CD4-positive, alpha-beta memory T cell (primary cell): Measurements from ENCODE around the gene OPCML. TPM values are rescaled to one million over a fixed set of nuclear protein-coding genes. Genes with fewer than 3 reads are reported as not detected.

Source experiments
- CTCF ChIA-PET: fragments of 350-600 bp; sonication (Branson Sonifier 250); formaldehyde crosslinking; loops from one replicate; lab custom pipeline; 2021; ENCODE audit warnings: inconsistent platforms; ENCODE audit not compliant: partially characterized antibody; lab: Charles Lee
- POLR2A ChIA-PET: fragments of 350-600 bp; sonication (Branson Sonifier 250); formaldehyde crosslinking; loops from one replicate; lab custom pipeline; 2021; ENCODE audit not compliant: partially characterized antibody; lab: Charles Lee
- DNase-seq, 5 donors: peaks; one replicate each; pipeline versions ENCODE4 v3.0.0 to v3.0.0-alpha.2; 2020 to 2022; ENCODE audit warnings: mixed read lengths in 1 of 5
- H3K27ac ChIP-seq: one replicate; pipeline ENCODE4 v1.7.0; 2013; ENCODE audit warnings: low read depth, low read length
- H3K27me3 ChIP-seq: 2 replicates; pipeline ENCODE4 v1.7.0; 2013; ENCODE audit warnings: mild to moderate bottlenecking, low read length, moderate library complexity; ENCODE audit not compliant: insufficient read depth
- H3K36me3 ChIP-seq: 2 replicates; pipeline ENCODE4 v1.7.0; 2013; ENCODE audit warnings: mild to moderate bottlenecking, low read length, moderate library complexity; ENCODE audit not compliant: insufficient read depth
- H3K4me1 ChIP-seq: 2 replicates; pipeline ENCODE4 v1.7.0; 2013; ENCODE audit warnings: mild to moderate bottlenecking, low read length, moderate library complexity; ENCODE audit not compliant: insufficient read depth
- H3K4me3 ChIP-seq, 2 donors: one replicate each; pipeline ENCODE4 v1.7.0; 2013; ENCODE audit warnings: low read length in 2 of 2, mild to moderate bottlenecking in 1 of 2
- H3K9me3 ChIP-seq, 2 donors: one replicate each; pipeline ENCODE4 v1.7.0; 2013; ENCODE audit warnings: low read length in 2 of 2, control low read depth in 1 of 2; ENCODE audit not compliant: control insufficient read depth in 1 of 2
- H3K27ac Mint-ChIP-seq, 7 donors: one replicate each; pipeline ENCODE4 v1.8.0; 2020 to 2021; ENCODE audit warnings: mixed read lengths in 7 of 7, mild to moderate bottlenecking in 6 of 7, inconsistent platforms in 3 of 7, moderate library complexity in 3 of 7
- H3K27me3 Mint-ChIP-seq, 2 donors: one replicate each; pipeline ENCODE4 v1.8.0; 2020 to 2021; ENCODE audit warnings: mixed read lengths in 2 of 2
- H3K36me3 Mint-ChIP-seq, 2 donors: one replicate each; pipeline ENCODE4 v1.8.0; 2020 to 2021; ENCODE audit warnings: mixed read lengths in 2 of 2, inconsistent platforms in 1 of 2, mild to moderate bottlenecking in 1 of 2
- H3K4me1 Mint-ChIP-seq, 4 donors: one replicate each; pipeline ENCODE4 v1.8.0; 2020 to 2021; ENCODE audit warnings: mixed read lengths in 4 of 4, mild to moderate bottlenecking in 1 of 4
- H3K4me3 Mint-ChIP-seq, 8 donors: one replicate each; pipeline ENCODE4 v1.8.0; 2020 to 2021; ENCODE audit warnings: mixed read lengths in 8 of 8, mild to moderate bottlenecking in 7 of 8, moderate library complexity in 6 of 8, inconsistent platforms in 3 of 8
- H3K9me3 Mint-ChIP-seq, 8 donors: one replicate each; pipeline ENCODE4 v1.8.0; 2020 to 2021; ENCODE audit warnings: mixed read lengths in 8 of 8, mild to moderate bottlenecking in 5 of 8, inconsistent platforms in 3 of 8, moderate library complexity in 1 of 8
- intact Hi-C: fragments of 100-400 bp; cut with micrococcal nuclease; formaldehyde crosslinking; loops from one replicate; pipeline ENCODE4 v1.15.1; 2023
- polyA plus RNA-seq, 2 donors: library from polyadenylated mRNA; unstranded; fragments of 300-500 nt; fragmentation: Illumina TruSeq; gene quantifications; one replicate each; pipeline ENCODE4 v1.2.3, GENCODE V29; 2021
- total RNA-seq, 2 experiments: library from RNA; stranded (reverse); gene quantifications; one replicate each; pipeline ENCODE4 v1.2.3, GENCODE V29; 2021

OPCML gene
- total and polyA plus RNA-seq, 4 experiments from 2014 or later, result not detected

- Histone ChIP-seq H3K4me1 (peaks cover 4% of the 10 kb centered on the region), H3K36me3 (no peaks in the 10 kb centered on the region), H3K4me3 (no peak overlapping the region), H3K27ac (no peak overlapping the region), H3K9me3 (no peaks in the 10 kb centered on the region), H3K27me3 (no peaks in the 10 kb centered on the region)
- intact Hi-C loops, result no loop called here
- H3K27me3 Mint-ChIP-seq, result peaks cover 20 to 31% of the 10 kb centered on the region in 2 donors
- H3K36me3 Mint-ChIP-seq, result no peaks in the 10 kb centered on the region
- no peak for DNase-seq
- no peak overlapping the region for H3K27ac Mint-ChIP-seq
- ChIA-PET POLR2A (no interaction called here), CTCF (no interaction called here)
- H3K4me3 Mint-ChIP-seq, result no peak overlapping the region
- peaks cover 0 to 6% (median under 1%) of the 10 kb centered on the region in 8 donors for H3K9me3 Mint-ChIP-seq
- H3K4me1 Mint-ChIP-seq, result peaks cover 0 to 9% (median under 1%) of the 10 kb centered on the region in 4 donors
These were observed 449.9 kb downstream of the OPCML start for GRCh38 chr11:133082453-133082781.

- ChIA-PET CTCF (no interaction called here), POLR2A (no interaction called here)
- H3K9me3 ChIP-seq, result no peaks in the 10 kb centered on the region
- H3K4me3 Mint-ChIP-seq, result no peak overlapping the region
- no peaks in the 10 kb centered on the region for H3K36me3 ChIP-seq
- peaks cover 4% of the 10 kb centered on the region for H3K4me1 ChIP-seq
- no peaks in the 10 kb centered on the region for H3K27me3 ChIP-seq
- DNase-seq, result no peak
- H3K4me1 Mint-ChIP-seq, result peaks cover 0 to 9% (median under 1%) of the 10 kb centered on the region in 4 donors
- peaks cover 19 to 29% of the 10 kb centered on the region in 2 donors for H3K27me3 Mint-ChIP-seq
- H3K9me3 Mint-ChIP-seq, result peaks cover 0 to 6% (median under 1%) of the 10 kb centered on the region in 8 donors
- H3K27ac ChIP-seq, result no peak overlapping the region
- intact Hi-C loops, result no loop called here
- peak overlapping the region in 1 of 7 donors; percentile 13 for H3K27ac Mint-ChIP-seq
- H3K36me3 Mint-ChIP-seq, result no peaks in the 10 kb centered on the region
- no peak overlapping the region for H3K4me3 ChIP-seq
These were observed 450.4 kb downstream of the OPCML start for GRCh38 chr11:133081730-133082452.

GRCh38 chr11:133081020-133081419 is 451.3 kb downstream of the OPCML start:
- no peaks in the 10 kb centered on the region for H3K9me3 ChIP-seq
- H3K9me3 Mint-ChIP-seq, result peaks cover 0 to 6% (median under 1%) of the 10 kb centered on the region in 8 donors
- no peaks in the 10 kb centered on the region for H3K27me3 ChIP-seq
- ChIA-PET POLR2A (no interaction called here), CTCF (interaction anchor here (0.7 kb wide), 1 partner anchor 343 kb away, joined by 3 read pairs; no protein-coding TSS in a partner anchor)
- H3K4me1 Mint-ChIP-seq, result peaks cover 0 to 9% (median under 1%) of the 10 kb centered on the region in 4 donors
- H3K27me3 Mint-ChIP-seq, result peaks cover 20 to 26% of the 10 kb centered on the region in 2 donors
- H3K4me3 Mint-ChIP-seq, result no peak overlapping the region
- peaks cover 4% of the 10 kb centered on the region for H3K4me1 ChIP-seq
- no peaks in the 10 kb centered on the region for H3K36me3 Mint-ChIP-seq
- no peak overlapping the region for H3K4me3 ChIP-seq
- no peak overlapping the region for H3K27ac Mint-ChIP-seq
- H3K36me3 ChIP-seq, result no peaks in the 10 kb centered on the region
- H3K27ac ChIP-seq, result no peak overlapping the region
- intact Hi-C loops, result no loop called here
- no peak for DNase-seq

GRCh38 chr11:133078591-133079404 is 453.5 kb downstream of the OPCML start:
- H3K27ac ChIP-seq, result no peak overlapping the region
- H3K9me3 ChIP-seq, result no peaks in the 10 kb centered on the region
- no peaks in the 10 kb centered on the region for H3K36me3 ChIP-seq
- DNase-seq, result no peak
- H3K36me3 Mint-ChIP-seq, result no peaks in the 10 kb centered on the region
- ChIA-PET CTCF (no interaction called here), POLR2A (no interaction called here)
- H3K4me1 Mint-ChIP-seq, result peaks cover 0 to 3% (median under 1%) of the 10 kb centered on the region in 4 donors
- no peak overlapping the region for H3K27ac Mint-ChIP-seq
- no peak overlapping the region for H3K4me3 Mint-ChIP-seq
- no peaks in the 10 kb centered on the region for H3K27me3 ChIP-seq
- peaks cover 9 to 12% of the 10 kb centered on the region in 2 donors for H3K27me3 Mint-ChIP-seq
- H3K9me3 Mint-ChIP-seq, result peaks cover 0 to 2% (median 0%) of the 10 kb centered on the region in 8 donors
- no peak overlapping the region for H3K4me3 ChIP-seq
- H3K4me1 ChIP-seq, result peaks cover 4% of the 10 kb centered on the region
- intact Hi-C loops, result no loop called here

- intact Hi-C loops, result no loop called here
- H3K9me3 ChIP-seq, result no peaks in the 10 kb centered on the region
These were observed 454.3 kb downstream of the OPCML start for GRCh38 chr11:133078012-133078411.

GRCh38 chr11:133075351-133075750 is 456.9 kb downstream of the OPCML start:
- no peak overlapping the region for H3K27ac ChIP-seq
- H3K36me3 ChIP-seq, result no peaks in the 10 kb centered on the region
- peaks cover 0 to 1% (median 0%) of the 10 kb centered on the region in 4 donors for H3K4me1 Mint-ChIP-seq
- H3K9me3 ChIP-seq, result no peaks in the 10 kb centered on the region
- H3K27me3 ChIP-seq, result no peaks in the 10 kb centered on the region
- CTCF ChIA-PET, result no interaction called here
- peaks cover 0 to 2% (median 0%) of the 10 kb centered on the region in 8 donors for H3K9me3 Mint-ChIP-seq
- H3K27ac Mint-ChIP-seq, result no peak overlapping the region
- no peaks in the 10 kb centered on the region for H3K4me1 ChIP-seq
- H3K4me3 Mint-ChIP-seq, result no peak overlapping the region
- no peaks in the 10 kb centered on the region for H3K36me3 Mint-ChIP-seq
- DNase-seq, result no peak
- POLR2A ChIA-PET, result no interaction called here
- H3K4me3 ChIP-seq, result no peak overlapping the region
- intact Hi-C loops, result no loop called here
- peaks cover 8 to 9% of the 10 kb centered on the region in 2 donors for H3K27me3 Mint-ChIP-seq

More at GRCh38 chr11:133078012-133078411, 454.3 kb downstream of the OPCML start:
- DNase-seq, result no peak
- Mint-ChIP-seq H3K36me3 (no peaks in the 10 kb centered on the region), H3K9me3 (peaks cover 0 to 2% (median 0%) of the 10 kb centered on the region in 8 donors), H3K4me1 (peaks cover 0 to 1% (median 0%) of the 10 kb centered on the region in 4 donors), H3K4me3 (no peak overlapping the region), H3K27me3 (peaks cover 5 to 9% of the 10 kb centered on the region in 2 donors), H3K27ac (no peak overlapping the region)
- POLR2A ChIA-PET, result no interaction called here
- CTCF ChIA-PET, result no interaction called here
- H3K4me1 ChIP-seq, result no peaks in the 10 kb centered on the region
- H3K36me3 ChIP-seq, result no peaks in the 10 kb centered on the region
- H3K27me3 ChIP-seq, result no peaks in the 10 kb centered on the region
- no peak overlapping the region for H3K27ac ChIP-seq
- H3K4me3 ChIP-seq, result no peak overlapping the region

GRCh38 chr11:133072858-133073582 is 459.3 kb downstream of the OPCML start:
- Mint-ChIP-seq H3K4me1 (no peaks in the 10 kb centered on the region), H3K4me3 (no peak overlapping the region), H3K27me3 (peaks cover 0 to 6% of the 10 kb centered on the region in 2 donors), H3K36me3 (no peaks in the 10 kb centered on the region), H3K27ac (no peak overlapping the region), H3K9me3 (peaks cover 0 to 2% (median 0%) of the 10 kb centered on the region in 8 donors)
- CTCF ChIA-PET, result no interaction called here
- H3K27me3 ChIP-seq, result no peaks in the 10 kb centered on the region
- no peaks in the 10 kb centered on the region for H3K4me1 ChIP-seq
- no peaks in the 10 kb centered on the region for H3K36me3 ChIP-seq
- H3K27ac ChIP-seq, result no peak overlapping the region
- no peaks in the 10 kb centered on the region for H3K9me3 ChIP-seq
- POLR2A ChIA-PET, result no interaction called here
- no peak overlapping the region for H3K4me3 ChIP-seq
- intact Hi-C loops, result no loop called here
- DNase-seq, result no peak
